Measurements from ENCODE around the gene IGF2. TPM values are rescaled to one million over a fixed set of nuclear protein-coding genes. Genes with fewer than 3 reads are reported as not detected.

Gene IGF2
- total and polyA plus RNA-seq, 3 donors from 2014 or later, result 52.3 to 104 (median 69.8) TPM

- TF ChIP-seq CTCF (IDR thresholded peaks at IDR 0.05) (no peak), POLR2A (IDR thresholded peaks at IDR 0.05) (no peak)
- Histone ChIP-seq H3K4me1 (peaks cover 15% of the 10 kb centered on the region), H3K36me3 (ENCODE audit: low read depth, missing control alignments) (no peaks in the 10 kb centered on the region), H3K9me3 (no peaks in the 10 kb centered on the region), H3K4me3 (no peak overlapping the region), H3K27ac (no peak overlapping the region), H3K27me3 (no peaks in the 10 kb centered on the region)
- intact Hi-C loops (cut with DNase I; ENCODE audit: low total_unique reads), result no loop called here
- whole genome bisulfite sequencing, 2 donors, result 87 to 92% methylated on average over 5 to 8 of the region's 8 CpGs
- no peak for DNase-seq
Measured at GRCh38 chr11:2102132-2102882, 36.9 kb downstream of the IGF2 start.

DNA sequence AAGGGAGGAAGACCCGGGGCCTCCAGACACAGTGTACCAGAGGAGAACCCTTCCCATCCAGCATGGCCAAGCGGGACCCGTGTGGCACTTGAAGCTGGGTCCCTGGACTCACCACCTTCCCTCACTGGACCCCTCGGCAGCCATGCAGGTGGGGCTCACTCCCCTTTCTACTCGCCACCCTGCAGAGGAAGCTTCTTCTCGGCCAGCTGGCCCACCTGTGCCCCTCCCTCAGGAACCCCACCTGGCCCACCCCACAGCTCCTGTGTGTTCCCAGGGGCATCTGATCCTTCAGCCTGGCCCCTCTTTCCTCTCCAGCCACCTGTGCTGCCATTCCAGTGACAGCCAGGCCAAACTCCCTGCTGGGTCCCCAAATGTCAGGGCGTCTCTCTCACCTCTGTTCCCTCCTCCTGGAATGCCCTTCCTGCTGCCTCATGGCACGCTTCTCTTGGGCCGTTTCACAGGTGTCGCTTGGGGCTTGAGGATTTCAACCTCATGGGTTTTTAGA is 38.0 kb downstream of the IGF2 start:
- no peaks in the 10 kb centered on the region for H3K27me3 ChIP-seq
- DNase-seq, result no peak
- peaks cover 26% of the 10 kb centered on the region for H3K4me1 ChIP-seq
- intact Hi-C loops (cut with DNase I; ENCODE audit: low total_unique reads), result no loop called here
- H3K4me3 ChIP-seq, result no peak overlapping the region
- H3K27ac ChIP-seq, result no peak overlapping the region
- TF ChIP-seq CTCF (IDR thresholded peaks at IDR 0.05) (no peak), POLR2A (IDR thresholded peaks at IDR 0.05) (no peak)
- H3K36me3 ChIP-seq (ENCODE audit: low read depth, missing control alignments), result no peaks in the 10 kb centered on the region
- no peaks in the 10 kb centered on the region for H3K9me3 ChIP-seq
- whole genome bisulfite sequencing, 2 donors, result 96 to 97% methylated on average over 7 to 10 of the region's 10 CpGs

- no peak overlapping the region for H3K27ac ChIP-seq
- 84 to 100% methylated on average over 4 to 24 of the region's 25 CpGs for WGBS, 2 donors
- TF ChIP-seq CTCF (IDR thresholded peaks at IDR 0.05), result no peak
- no peak for TF ChIP-seq POLR2A (IDR thresholded peaks at IDR 0.05)
Measured at GRCh38 chr11:2100361-2101170, 38.6 kb downstream of the IGF2 start.

DNA sequence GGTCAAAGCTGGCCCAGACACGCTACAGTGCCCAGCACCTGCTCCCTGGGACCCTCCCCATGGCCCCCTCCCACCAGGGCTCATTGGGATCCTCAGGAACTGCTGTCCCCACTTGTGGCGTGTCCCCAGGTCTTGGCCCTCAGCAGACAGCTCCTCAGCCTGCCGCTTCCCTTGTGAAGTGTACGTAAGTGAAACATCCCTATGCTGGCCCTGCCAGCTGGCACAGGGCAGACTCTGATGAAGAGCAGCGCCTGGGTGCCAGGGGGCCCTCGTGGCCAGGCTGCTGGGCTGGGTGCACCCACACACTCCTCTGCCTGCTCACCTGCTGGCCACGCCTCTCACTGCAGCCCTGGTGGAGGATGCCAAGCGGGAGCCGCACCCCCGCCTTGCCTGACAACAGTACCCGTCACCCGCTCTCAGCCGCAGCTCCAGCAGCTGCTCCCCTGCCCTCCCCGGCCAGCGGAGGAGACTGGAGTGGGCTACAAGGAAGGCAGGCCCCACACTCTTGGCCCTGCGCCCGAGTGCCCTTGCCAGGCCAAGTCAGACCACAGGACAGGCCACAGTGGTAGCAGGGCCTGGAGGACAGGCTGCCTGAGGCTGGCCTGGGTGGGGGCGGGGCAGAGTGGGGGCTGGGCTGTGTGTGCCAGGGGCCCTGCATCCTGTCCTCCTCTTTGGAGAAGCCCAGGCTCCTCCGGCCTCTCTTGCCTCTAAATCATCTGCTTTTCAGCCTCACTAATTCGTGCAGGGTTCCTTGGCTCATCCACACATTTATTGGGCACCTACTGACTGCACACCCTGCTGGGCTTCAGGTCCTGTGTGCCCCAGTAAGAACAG is 39.5 kb downstream of the IGF2 start:
- Histone ChIP-seq H3K27ac (no peak overlapping the region), H3K27me3 (no peaks in the 10 kb centered on the region), H3K9me3 (no peaks in the 10 kb centered on the region), H3K36me3 (ENCODE audit: low read depth, missing control alignments) (no peaks in the 10 kb centered on the region), H3K4me3 (no peak overlapping the region), H3K4me1 (peaks cover 29% of the 10 kb centered on the region)
- 56 to 74% methylated on average over 4 to 20 of the region's 20 CpGs for WGBS, 2 donors
- intact Hi-C loops (cut with DNase I; ENCODE audit: low total_unique reads), result no loop called here
- DNase-seq, result peak; percentile 62
- TF ChIP-seq CTCF (IDR thresholded peaks at IDR 0.05) (no peak), POLR2A (IDR thresholded peaks at IDR 0.05) (no peak)

More at GRCh38 chr11:2100361-2101170, 38.6 kb downstream of the IGF2 start:
- no peaks in the 10 kb centered on the region for H3K36me3 ChIP-seq (ENCODE audit: low read depth, missing control alignments)
- intact Hi-C loops (cut with DNase I; ENCODE audit: low total_unique reads), result no loop called here
- H3K27me3 ChIP-seq, result no peaks in the 10 kb centered on the region
- no peaks in the 10 kb centered on the region for H3K9me3 ChIP-seq
- H3K4me1 ChIP-seq, result peaks cover 29% of the 10 kb centered on the region
- DNase-seq, result peak; percentile 58
- no peak overlapping the region for H3K4me3 ChIP-seq

Data from testis (tissue), 3 donors.